Measurements from ENCODE around the gene CALHM2.

CALHM2 gene

GRCh38 chr10:103416436-103417147, 35.6 kb downstream of the CALHM2 start:
- peak; percentile 57 for DNase-seq (ENCODE audit: low spot score)

- no peak for DNase-seq (ENCODE audit: low spot score)
Measured at GRCh38 chr10:103415581-103415980, 36.6 kb downstream of the CALHM2 start.

- no peak for DNase-seq (ENCODE audit: low spot score)
Measured at GRCh38 chr10:103413564-103413963, 38.6 kb downstream of the CALHM2 start.

DNA sequence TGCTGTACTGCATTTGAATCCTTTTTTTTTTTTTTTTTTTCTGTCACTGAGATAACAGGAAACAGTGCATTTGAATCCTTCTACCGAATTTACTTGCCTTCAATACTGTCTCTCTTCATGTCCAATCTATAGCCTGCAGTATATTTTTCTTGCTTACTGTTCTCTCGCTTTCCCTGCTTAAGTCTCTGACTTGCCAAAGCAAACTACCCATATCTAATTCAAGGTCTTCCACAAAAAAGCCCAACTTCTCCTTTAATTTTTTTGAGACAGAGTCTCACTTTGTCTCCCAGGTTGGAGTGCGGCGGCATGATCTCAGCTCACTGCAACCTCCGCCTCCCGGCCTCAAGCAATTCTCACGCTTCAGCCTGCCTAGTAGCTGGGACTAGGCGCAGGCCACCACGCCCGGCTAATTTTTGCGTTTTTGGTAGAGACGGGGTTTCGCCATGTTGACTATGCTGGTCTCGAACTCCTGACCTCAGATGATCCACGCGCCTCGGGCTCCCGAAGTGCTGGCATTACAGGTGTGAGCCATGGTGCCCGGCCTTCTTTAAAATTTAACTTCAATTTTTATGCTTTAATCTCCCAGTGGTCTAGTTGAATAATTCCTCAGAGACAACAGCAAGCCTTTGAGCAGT, 54.9 kb downstream of the CALHM2 start:
- DNase-seq (ENCODE audit: low spot score) = no peak

GRCh38 chr10:103396789-103397087, 55.4 kb downstream of the CALHM2 start:
- DNase-seq (ENCODE audit: low spot score) = no peak

Measured in hematopoietic multipotent progenitor cell treated with erythropoietin and hydrocortisone succinate and interleukin-3 and kit ligand, for 15 days (in vitro differentiated cells).